ENCODE measurements around the gene STX12.

DNA sequence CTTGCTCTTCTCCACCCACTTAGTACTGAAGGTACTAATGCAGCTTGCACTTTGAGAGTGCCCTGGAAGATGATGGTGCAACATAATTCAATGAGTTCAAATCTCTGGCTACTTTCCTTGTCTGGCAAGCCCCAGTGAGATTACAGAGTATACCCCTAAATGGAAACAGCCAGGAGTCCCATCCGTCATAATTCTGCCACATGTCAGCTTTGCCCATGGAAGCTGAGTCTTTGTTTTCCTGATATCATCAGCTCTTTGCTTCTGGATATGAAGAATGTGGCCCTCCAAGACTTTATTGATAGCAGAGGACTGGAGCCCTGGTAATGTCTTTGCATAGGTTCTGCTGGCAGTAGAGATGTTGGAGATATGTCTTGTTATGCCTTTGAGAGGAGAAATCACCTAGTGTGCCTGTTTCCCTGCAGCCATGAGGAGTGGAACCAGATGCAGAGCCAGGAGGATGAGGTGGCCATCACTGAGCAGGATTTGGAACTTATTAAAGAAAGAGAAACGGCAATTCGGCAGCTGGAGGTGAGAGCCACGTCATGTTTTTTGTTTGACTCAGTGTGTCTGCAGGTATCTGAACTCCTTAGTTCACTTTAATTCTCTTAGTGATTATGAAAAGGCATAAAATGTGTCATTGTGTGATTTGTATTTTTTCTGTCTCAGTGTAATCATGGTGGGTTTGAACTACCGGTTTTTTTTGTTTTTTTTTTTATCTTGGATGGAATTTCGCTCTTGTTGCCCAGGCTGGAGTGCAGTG is 38.9 kb downstream of the STX12 start:
- TF ChIP-seq, protein P1, sequence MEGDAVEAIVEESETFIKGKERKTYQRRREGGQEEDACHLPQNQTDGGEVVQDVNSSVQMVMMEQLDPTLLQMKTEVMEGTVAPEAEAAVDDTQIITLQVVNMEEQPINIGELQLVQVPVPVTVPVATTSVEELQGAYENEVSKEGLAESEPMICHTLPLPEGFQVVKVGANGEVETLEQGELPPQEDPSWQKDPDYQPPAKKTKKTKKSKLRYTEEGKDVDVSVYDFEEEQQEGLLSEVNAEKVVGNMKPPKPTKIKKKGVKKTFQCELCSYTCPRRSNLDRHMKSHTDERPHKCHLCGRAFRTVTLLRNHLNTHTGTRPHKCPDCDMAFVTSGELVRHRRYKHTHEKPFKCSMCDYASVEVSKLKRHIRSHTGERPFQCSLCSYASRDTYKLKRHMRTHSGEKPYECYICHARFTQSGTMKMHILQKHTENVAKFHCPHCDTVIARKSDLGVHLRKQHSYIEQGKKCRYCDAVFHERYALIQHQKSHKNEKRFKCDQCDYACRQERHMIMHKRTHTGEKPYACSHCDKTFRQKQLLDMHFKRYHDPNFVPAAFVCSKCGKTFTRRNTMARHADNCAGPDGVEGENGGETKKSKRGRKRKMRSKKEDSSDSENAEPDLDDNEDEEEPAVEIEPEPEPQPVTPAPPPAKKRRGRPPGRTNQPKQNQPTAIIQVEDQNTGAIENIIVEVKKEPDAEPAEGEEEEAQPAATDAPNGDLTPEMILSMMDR (IDR thresholded peaks at IDR 0.05), result no peak
- no peak for TF ChIP-seq POLR2A (IDR thresholded peaks at IDR 0.05)
